Mesothelial cell of epicardium (in vitro differentiated cells): ENCODE data around the gene SOX5. TPM values are rescaled to one million over a fixed set of nuclear protein-coding genes. Genes with fewer than 3 reads are reported as not detected.
"Not testable (repeated sequence)": the region's sequence is repeated elsewhere in the genome, so short reads cannot be mapped to it uniquely, and the experiment has no call there.

ENCODE experiments used
- DNase-seq, 2 experiments: peaks; one replicate each; pipeline ENCODE4 v3.0.0; 2021; ENCODE audit warnings: low spot score in 2 of 2; ENCODE audit not compliant: unreplicated experiment in 2 of 2
- H3K27ac Mint-ChIP-seq: 2 replicates; pipeline ENCODE4 v1.8.0; 2021; ENCODE audit warnings: mixed read lengths
- H3K27me3 Mint-ChIP-seq: 2 replicates; pipeline ENCODE4 v1.8.0; 2021; ENCODE audit warnings: low read depth, mixed read lengths
- H3K36me3 Mint-ChIP-seq: 2 replicates; pipeline ENCODE4 v1.8.0; 2021; ENCODE audit warnings: mixed read lengths
- H3K4me1 Mint-ChIP-seq: 2 replicates; pipeline ENCODE4 v1.8.0; 2021; ENCODE audit warnings: mixed read lengths
- H3K4me3 Mint-ChIP-seq: 2 replicates; pipeline ENCODE4 v1.8.0; 2021; ENCODE audit warnings: mild to moderate bottlenecking, moderate library complexity, mixed read lengths
- H3K9me3 Mint-ChIP-seq: 2 replicates; pipeline ENCODE4 v1.8.0; 2021; ENCODE audit warnings: mixed read lengths
- CTCF ChIP-seq: fragments of 200-600 bp; sonication (generic); IDR thresholded peaks from one replicate; pipeline ENCODE4 v1.5.0; 2021; ENCODE audit warnings: antibody characterized with exemption; ENCODE audit not compliant: unreplicated experiment
- total RNA-seq: library from RNA; stranded (reverse); gene quantifications from 3 replicates; pipeline ENCODE4 v1.2.1, GENCODE V29; 2021

Gene SOX5
- total RNA-seq, 1 donor from 2014 or later, result 18.4 TPM

- Mint-ChIP-seq H3K4me3 (no peak overlapping the region), H3K9me3 (peaks cover 5% of the 10 kb centered on the region), H3K4me1 (no peaks in the 10 kb centered on the region), H3K27ac (no peak overlapping the region), H3K36me3 (no peaks in the 10 kb centered on the region), H3K27me3 (no peaks in the 10 kb centered on the region)
- no peak for TF ChIP-seq CTCF
- DNase-seq, result no peak
Measured at GRCh38 chr12:23729359-23729758, 220.1 kb downstream of the SOX5 start.

GRCh38 chr12:23726646-23727045 lies 222.8 kb downstream of the SOX5 start:
- Mint-ChIP-seq H3K27ac (no peak overlapping the region), H3K4me3 (no peak overlapping the region), H3K36me3 (no peaks in the 10 kb centered on the region), H3K9me3 (peaks cover 5% of the 10 kb centered on the region), H3K4me1 (no peaks in the 10 kb centered on the region), H3K27me3 (no peaks in the 10 kb centered on the region)
- no peak for TF ChIP-seq CTCF
- no peak for DNase-seq

GRCh38 chr12:23722655-23723054 lies 226.8 kb downstream of the SOX5 start:
- H3K27ac Mint-ChIP-seq, result no peak overlapping the region

GRCh38 chr12:23721268-23721667 lies 228.2 kb downstream of the SOX5 start:
- TF ChIP-seq CTCF, result no peak
- no peaks in the 10 kb centered on the region for H3K27me3 Mint-ChIP-seq
- H3K27ac Mint-ChIP-seq, result no peak overlapping the region
- no peaks in the 10 kb centered on the region for H3K36me3 Mint-ChIP-seq
- no peak overlapping the region for H3K4me3 Mint-ChIP-seq
- H3K9me3 Mint-ChIP-seq, result peaks cover 5% of the 10 kb centered on the region
- no peaks in the 10 kb centered on the region for H3K4me1 Mint-ChIP-seq
- no peak for DNase-seq

More at GRCh38 chr12:23722655-23723054, 226.8 kb downstream of the SOX5 start:
- Mint-ChIP-seq H3K9me3 (peaks cover 5% of the 10 kb centered on the region), H3K36me3 (no peaks in the 10 kb centered on the region), H3K4me3 (no peak overlapping the region), H3K27me3 (no peaks in the 10 kb centered on the region), H3K4me1 (no peaks in the 10 kb centered on the region)
- no peak for TF ChIP-seq CTCF
- DNase-seq, result no peak

- Mint-ChIP-seq H3K4me3 (no peak overlapping the region), H3K27me3 (no peaks in the 10 kb centered on the region), H3K36me3 (no peaks in the 10 kb centered on the region), H3K9me3 (no peaks in the 10 kb centered on the region), H3K27ac (no peak overlapping the region), H3K4me1 (no peaks in the 10 kb centered on the region)
- TF ChIP-seq CTCF, result no peak
- DNase-seq, result no peak
Measured at GRCh38 chr12:23719493-23719892, 230.0 kb downstream of the SOX5 start.

- not testable (repeated sequence) for H3K4me1 Mint-ChIP-seq, H3K4me3 Mint-ChIP-seq, H3K27ac Mint-ChIP-seq, DNase-seq, H3K9me3 Mint-ChIP-seq, H3K27me3 Mint-ChIP-seq, H3K36me3 Mint-ChIP-seq
Measured at GRCh38 chr12:23710361-23710760, 239.1 kb downstream of the SOX5 start.
